Cardiac fibroblast (primary cell): ENCODE results near the gene SRD5A1.

Experiments
- DNase-seq, 2 donors: peaks; one replicate each; pipeline versions ENCODE4 v3.0.0 to v3.0.0-alpha.2; 2010; ENCODE audit warnings: low read depth in 2 of 2
- H3K4me3 ChIP-seq, 2 donors: replicated peaks in 1 of 2; 1 replicate in 1 of 2; 2 replicates in 1 of 2; pipeline ENCODE4 v1.5.1; 2011; ENCODE audit warnings: low read depth in 2 of 2, low read length in 2 of 2, mild to moderate bottlenecking in 2 of 2, moderate library complexity in 1 of 2
- TF ChIP-seq, protein P1 (sequence below): IDR thresholded peaks from one replicate; pipeline ENCODE4 v1.5.1; 2011; ENCODE audit warnings: low read depth, mild to moderate bottlenecking, low read length, inconsistent platforms

Gene SRD5A1

DNA sequence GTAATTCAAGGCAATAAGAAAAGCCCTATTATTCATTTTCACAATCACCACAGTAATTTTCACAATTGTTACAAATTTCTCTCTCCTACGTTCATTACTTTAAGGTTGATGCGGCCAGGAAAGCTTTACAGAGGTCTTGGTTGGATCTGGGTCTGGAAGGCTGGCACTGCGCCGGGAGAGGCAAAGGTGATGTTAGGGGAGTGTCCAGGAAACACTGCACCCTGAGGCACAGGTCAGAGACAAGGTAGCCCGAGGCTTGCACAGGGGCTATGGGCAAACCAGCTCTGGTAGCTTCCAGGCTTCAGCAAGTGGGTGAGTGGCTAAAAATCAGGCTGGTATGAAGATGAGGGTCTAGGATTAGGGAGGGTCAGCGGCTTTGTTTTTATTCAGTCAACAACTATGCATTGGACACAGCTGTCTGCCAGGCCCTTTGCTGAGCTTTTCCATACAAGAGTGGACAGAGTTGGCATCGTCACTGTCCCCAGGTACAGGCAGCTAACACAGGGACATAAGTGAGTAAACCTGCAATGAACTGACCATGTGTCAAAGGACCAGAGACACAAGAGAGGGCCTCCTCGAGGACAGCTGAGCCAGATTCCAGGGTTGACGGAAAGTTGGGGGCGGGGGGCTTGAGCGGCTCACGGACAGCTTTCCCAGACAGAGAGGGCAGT is 67.6 kb downstream of the SRD5A1 start:
- no peak for DNase-seq
- no peak overlapping the region for H3K4me3 ChIP-seq
- TF ChIP-seq, protein P1, sequence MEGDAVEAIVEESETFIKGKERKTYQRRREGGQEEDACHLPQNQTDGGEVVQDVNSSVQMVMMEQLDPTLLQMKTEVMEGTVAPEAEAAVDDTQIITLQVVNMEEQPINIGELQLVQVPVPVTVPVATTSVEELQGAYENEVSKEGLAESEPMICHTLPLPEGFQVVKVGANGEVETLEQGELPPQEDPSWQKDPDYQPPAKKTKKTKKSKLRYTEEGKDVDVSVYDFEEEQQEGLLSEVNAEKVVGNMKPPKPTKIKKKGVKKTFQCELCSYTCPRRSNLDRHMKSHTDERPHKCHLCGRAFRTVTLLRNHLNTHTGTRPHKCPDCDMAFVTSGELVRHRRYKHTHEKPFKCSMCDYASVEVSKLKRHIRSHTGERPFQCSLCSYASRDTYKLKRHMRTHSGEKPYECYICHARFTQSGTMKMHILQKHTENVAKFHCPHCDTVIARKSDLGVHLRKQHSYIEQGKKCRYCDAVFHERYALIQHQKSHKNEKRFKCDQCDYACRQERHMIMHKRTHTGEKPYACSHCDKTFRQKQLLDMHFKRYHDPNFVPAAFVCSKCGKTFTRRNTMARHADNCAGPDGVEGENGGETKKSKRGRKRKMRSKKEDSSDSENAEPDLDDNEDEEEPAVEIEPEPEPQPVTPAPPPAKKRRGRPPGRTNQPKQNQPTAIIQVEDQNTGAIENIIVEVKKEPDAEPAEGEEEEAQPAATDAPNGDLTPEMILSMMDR: no peak

DNA sequence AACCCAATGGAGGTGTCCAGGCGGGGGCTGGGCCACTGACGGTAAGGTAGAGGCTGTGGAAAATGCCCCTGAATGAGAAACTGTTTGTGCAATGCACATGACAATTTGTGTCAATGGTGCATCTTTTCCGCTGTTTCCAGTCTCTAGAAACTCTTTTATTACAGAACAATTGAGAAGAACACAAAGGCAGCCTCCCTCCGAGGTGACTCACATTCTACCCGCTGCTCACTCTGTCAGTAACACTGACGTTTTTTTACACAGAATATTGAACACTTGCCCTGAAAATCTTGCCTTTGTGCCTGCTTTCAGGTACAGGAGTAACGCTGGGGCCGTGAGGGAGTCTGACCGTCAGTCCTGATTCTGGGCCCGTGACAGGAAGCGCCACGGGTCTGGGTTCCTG is 68.3 kb downstream of the SRD5A1 start:
- DNase-seq: no peak
- TF ChIP-seq, protein P1: no peak
- no peak overlapping the region for H3K4me3 ChIP-seq

DNA sequence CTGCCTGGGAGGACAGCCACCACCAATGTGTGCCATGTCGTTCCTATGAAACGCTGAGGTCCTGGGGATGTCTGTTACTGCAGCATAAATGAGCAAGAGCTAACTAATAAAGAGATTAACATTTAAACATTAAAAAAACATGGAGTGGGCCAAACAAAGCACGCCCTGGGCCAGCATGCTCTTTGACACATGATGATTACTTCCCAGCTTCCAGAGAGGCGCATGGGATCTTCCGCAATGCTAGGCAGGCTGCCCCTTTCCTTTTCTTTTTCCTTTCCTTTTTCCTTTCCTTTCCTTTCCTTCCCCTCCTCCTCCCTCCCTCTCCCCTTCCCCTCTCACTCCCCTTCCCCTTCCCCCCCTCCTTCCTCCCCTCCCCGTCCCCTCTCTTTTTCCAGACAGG is 69.4 kb downstream of the SRD5A1 start:
- TF ChIP-seq, protein P1: no peak
- no peak for DNase-seq
- H3K4me3 ChIP-seq: no peak overlapping the region

DNA sequence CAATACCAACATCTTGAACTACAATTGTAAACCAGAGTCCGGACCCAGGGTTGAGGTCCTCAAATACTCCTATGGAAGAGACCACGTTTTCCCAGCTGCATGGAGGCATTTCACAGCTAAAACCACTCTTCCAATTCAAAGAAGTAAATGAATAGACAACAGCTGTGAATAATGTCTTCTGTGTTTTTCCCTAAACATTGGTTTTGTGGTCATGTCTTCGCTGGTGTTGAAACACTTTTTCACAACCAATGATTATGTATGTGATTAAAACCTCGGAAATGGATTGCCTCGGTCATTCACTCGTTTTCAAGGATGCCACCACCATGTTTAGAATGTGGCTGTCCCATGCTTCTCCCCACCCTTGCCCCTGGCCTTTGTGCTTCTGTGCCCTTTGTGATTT is 70.6 kb downstream of the SRD5A1 start:
- TF ChIP-seq, protein P1: no peak
- DNase-seq: peak in 1 of 2 donors; percentile 41
- no peak overlapping the region for H3K4me3 ChIP-seq

DNA sequence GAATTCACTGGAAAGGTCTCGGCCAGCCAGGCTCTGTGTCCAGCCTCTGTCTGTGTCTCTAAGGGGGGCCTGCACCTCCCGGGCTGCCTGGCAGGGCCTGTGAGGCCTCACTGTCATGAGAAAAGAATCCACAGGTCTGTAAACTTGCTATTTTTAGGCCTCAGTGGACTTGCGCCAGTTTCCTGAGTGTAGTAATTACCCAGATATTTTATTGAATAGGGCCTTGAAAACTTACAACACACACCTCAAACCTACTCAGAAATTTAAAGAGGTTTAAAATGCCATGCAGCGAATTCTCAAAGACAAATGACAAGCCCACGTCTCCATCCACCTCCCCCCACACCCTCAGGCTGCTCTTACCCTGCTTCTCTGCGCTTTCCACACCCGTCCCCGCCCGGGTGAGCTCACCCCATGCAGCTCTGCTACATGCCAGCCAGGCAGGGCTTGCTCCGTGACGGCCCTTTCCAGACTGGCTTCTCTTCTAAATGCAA is 71.2 kb downstream of the SRD5A1 start:
- TF ChIP-seq, protein P1: no peak
- H3K4me3 ChIP-seq: no peak overlapping the region
- DNase-seq: peak; percentile 88 to 91

DNA sequence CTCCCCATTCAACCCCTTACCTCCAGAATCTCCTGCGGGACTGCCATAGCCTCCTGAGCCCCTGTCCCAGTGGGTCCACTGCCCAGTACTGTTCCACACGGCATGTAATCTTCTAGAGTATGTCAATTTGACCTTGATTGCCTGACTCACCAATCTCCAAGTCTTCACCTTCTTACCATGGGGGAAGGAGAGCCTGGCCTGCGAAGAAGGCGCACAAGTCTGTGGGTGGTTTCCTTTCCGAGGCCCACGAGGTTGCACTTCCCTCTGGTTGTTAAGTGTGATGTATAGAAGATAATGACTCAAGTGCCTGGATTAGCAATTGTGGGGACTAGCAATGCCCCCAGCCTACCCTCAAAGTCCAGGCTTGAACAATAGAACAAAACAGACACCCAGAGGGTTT is 71.8 kb downstream of the SRD5A1 start:
- no peak overlapping the region for H3K4me3 ChIP-seq
- TF ChIP-seq, protein P1: no peak
- no peak for DNase-seq

DNA sequence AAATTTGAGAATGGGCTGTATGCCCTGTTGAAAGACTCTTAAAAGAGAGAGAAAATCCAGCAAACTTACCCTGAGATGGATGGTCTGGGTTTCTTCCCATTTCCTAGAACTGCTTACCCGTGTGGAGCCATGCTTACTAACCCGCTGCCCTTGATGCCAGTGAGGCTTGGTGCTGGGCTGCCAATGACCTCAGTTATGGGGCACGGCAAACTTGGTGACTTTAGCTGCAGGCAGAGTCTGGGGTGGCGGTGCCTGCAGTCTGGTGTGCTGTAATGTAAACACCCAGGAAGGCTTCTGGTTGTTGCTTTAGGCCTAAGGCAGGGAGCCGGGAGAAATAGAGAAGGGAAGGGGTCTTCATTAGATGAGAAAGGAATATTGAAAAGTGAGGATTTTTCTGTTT is 72.7 kb downstream of the SRD5A1 start:
- no peak for DNase-seq
- TF ChIP-seq, protein P1: no peak
- no peak overlapping the region for H3K4me3 ChIP-seq
